ENCODE measurements around the gene LYRM4.

GRCh38 chr6:5175635-5176034 is 85.1 kb downstream of the LYRM4 start:
- TF ChIP-seq, protein P1, sequence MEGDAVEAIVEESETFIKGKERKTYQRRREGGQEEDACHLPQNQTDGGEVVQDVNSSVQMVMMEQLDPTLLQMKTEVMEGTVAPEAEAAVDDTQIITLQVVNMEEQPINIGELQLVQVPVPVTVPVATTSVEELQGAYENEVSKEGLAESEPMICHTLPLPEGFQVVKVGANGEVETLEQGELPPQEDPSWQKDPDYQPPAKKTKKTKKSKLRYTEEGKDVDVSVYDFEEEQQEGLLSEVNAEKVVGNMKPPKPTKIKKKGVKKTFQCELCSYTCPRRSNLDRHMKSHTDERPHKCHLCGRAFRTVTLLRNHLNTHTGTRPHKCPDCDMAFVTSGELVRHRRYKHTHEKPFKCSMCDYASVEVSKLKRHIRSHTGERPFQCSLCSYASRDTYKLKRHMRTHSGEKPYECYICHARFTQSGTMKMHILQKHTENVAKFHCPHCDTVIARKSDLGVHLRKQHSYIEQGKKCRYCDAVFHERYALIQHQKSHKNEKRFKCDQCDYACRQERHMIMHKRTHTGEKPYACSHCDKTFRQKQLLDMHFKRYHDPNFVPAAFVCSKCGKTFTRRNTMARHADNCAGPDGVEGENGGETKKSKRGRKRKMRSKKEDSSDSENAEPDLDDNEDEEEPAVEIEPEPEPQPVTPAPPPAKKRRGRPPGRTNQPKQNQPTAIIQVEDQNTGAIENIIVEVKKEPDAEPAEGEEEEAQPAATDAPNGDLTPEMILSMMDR (IDR thresholded peaks at IDR 0.05; ENCODE audit: insufficient read depth, low read length, poor library complexity, severe bottlenecking), result no peak
- TF ChIP-seq EZH2phosphoT487 (conservative IDR thresholded peaks at IDR 0.05; ENCODE audit: low read length), result no peak

All from SU-DHL-6 (cell line).